ENCODE data around the gene MAFG. TPM values are rescaled to one million over a fixed set of nuclear protein-coding genes. Genes with fewer than 3 reads are reported as not detected.

Gene MAFG
- total and polyA plus RNA-seq, 2 of the 13 experiments (the other 11 are each of a cell fraction or from before 2014, with no cell fraction given) = 14.5 to 20.0 TPM

DNA sequence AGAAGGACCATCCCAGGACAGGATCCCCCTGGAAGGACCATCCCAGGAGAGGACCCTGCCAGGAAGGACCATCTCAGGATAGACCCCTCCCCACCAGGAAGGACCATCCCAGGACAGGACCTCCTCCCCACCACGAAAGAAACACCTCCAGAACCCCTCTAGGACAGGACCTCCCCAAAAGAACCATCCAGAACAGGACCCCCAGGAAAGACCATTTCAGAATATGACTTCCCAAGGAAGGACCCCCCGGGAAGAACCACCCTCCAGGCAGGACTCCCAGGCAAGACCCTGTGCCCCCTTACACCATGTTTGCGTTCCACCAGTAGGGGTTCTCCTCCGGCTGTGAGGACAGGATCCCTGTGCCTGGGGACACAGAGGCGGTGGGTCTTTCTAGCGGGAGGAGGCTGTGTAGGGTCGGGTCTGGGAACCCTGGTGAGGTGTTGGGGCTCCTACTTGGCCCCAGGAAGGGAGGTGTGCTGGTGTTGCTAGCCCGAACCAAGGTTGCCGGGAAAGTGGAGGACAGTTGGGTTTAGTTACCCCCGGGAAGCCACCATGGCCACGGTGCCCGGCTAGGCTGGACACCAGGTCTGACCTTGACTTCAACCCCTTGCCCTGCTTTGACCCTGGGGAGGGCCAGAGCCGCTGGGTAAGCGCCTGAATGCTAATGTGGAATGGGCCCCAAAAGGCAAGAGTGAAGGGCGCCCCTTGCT, 31.3 kb upstream of the MAFG start (continued):
- TF ChIP-seq ZNF407 (CRISPR knock-in tag; IDR thresholded peaks at IDR 0.05; ENCODE audit: not compliant biosample characterization) (no peak), SRY (CRISPR knock-in tag; IDR thresholded peaks at IDR 0.05) (no peak), ZBTB25 (CRISPR knock-in tag; IDR thresholded peaks at IDR 0.05) (no peak), ELF4 (CRISPR knock-in tag; IDR thresholded peaks at IDR 0.05; ENCODE audit: borderline replicate concordance) (no peak), LCORL (IDR thresholded peaks at IDR 0.05) (no peak), LCORL (CRISPR knock-in tag; IDR thresholded peaks at IDR 0.05) (no peak; the same call in 1 of the 2 replicates), TFDP2 (CRISPR knock-in tag; IDR thresholded peaks at IDR 0.05) (no peak), ZMAT3 (CRISPR knock-in tag; conservative IDR thresholded peaks at IDR 0.05) (no peak), SNAPC2 (CRISPR knock-in tag; IDR thresholded peaks at IDR 0.05) (peak; percentile 66; the same call in 1 of the 2 replicates), IRF1 (CRISPR knock-in tag; IDR thresholded peaks at IDR 0.05; ENCODE audit: low read depth) (no peak), TAF1 (CRISPR knock-in tag; IDR thresholded peaks at IDR 0.05) (no peak), ZNF609 (CRISPR knock-in tag; IDR thresholded peaks at IDR 0.05; ENCODE audit: borderline replicate concordance) (0 out of 2 replicates have a peak, but pooled peaks have one; percentile 23)

Measured in HepG2 (cell line).